Measurements from ENCODE around the gene DGKI.

DNA sequence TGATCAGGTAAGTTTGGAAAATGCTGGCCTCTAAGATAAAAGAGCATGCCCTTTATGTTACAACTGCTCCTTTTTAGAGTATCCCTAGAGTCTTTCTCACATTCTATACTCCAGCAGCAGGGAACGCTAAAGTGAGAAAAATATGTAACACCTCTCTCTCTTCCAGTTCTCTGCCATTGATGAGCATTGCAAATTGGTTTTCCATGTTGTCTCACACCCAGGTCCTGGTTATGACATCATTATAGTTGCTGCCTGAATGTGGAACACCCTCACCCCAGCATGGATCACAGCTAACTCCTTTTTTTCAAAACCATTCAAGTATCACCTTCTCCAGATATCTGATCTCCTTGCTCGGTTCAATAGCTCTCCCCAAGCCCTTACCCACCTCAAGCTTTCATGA lies 84.4 kb downstream of the DGKI start:
- TF ChIP-seq, protein P1, sequence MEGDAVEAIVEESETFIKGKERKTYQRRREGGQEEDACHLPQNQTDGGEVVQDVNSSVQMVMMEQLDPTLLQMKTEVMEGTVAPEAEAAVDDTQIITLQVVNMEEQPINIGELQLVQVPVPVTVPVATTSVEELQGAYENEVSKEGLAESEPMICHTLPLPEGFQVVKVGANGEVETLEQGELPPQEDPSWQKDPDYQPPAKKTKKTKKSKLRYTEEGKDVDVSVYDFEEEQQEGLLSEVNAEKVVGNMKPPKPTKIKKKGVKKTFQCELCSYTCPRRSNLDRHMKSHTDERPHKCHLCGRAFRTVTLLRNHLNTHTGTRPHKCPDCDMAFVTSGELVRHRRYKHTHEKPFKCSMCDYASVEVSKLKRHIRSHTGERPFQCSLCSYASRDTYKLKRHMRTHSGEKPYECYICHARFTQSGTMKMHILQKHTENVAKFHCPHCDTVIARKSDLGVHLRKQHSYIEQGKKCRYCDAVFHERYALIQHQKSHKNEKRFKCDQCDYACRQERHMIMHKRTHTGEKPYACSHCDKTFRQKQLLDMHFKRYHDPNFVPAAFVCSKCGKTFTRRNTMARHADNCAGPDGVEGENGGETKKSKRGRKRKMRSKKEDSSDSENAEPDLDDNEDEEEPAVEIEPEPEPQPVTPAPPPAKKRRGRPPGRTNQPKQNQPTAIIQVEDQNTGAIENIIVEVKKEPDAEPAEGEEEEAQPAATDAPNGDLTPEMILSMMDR (conservative IDR thresholded peaks at IDR 0.05 in 1 of 2, IDR thresholded peaks at IDR 0.05 in 1 of 2; ENCODE audit: low read depth in 1 of 2, low read length in 2 of 2), result no peak
- TF ChIP-seq EZH2 (IDR thresholded peaks at IDR 0.05; ENCODE audit: low read length, missing control alignments), result no peak
